WTC11 (cell line): ENCODE measurements around the gene AKAP8.

Experiments used
- AFF4 ChIP-seq: sonication (generic); formaldehyde crosslinking; IDR thresholded peaks from 2 replicates; pipeline ENCODE4 v1.8.1; 2023; ENCODE audit warnings: mild to moderate bottlenecking, missing genetic modification reagents, borderline replicate concordance
- CREB1 ChIP-seq: sonication (generic); formaldehyde crosslinking; IDR thresholded peaks from 2 replicates; pipeline ENCODE4 v1.8.0; 2023; ENCODE audit warnings: mild to moderate bottlenecking, missing genetic modification reagents
- CREM ChIP-seq: sonication (generic); formaldehyde crosslinking; IDR thresholded peaks from 2 replicates; pipeline ENCODE4 v1.8.1; 2022; ENCODE audit warnings: mild to moderate bottlenecking, missing genetic modification reagents, moderate library complexity
- CTCF ChIP-seq: fragments of 200-600 bp; IDR thresholded peaks from 2 replicates; pipeline ENCODE4 v1.8.0; 2022; ENCODE audit warnings: antibody characterized with exemption
- E2F1 ChIP-seq: sonication (generic); formaldehyde crosslinking; IDR thresholded peaks from 2 replicates; pipeline ENCODE4 v1.8.0; 2022; ENCODE audit warnings: mild to moderate bottlenecking, missing genetic modification reagents
- ERG ChIP-seq: fragments of 250-450 bp; sonication (Bioruptor Pico); IDR thresholded peaks from 2 replicates; pipeline ENCODE4 v1.8.0; 2021; ENCODE audit warnings: mild to moderate bottlenecking
- FOXK1 ChIP-seq: sonication (generic); formaldehyde crosslinking; IDR thresholded peaks from 2 replicates; pipeline ENCODE4 v1.8.0; 2022; ENCODE audit warnings: mild to moderate bottlenecking, moderate library complexity, missing genetic modification reagents
- JUN ChIP-seq: sonication (generic); formaldehyde crosslinking; IDR thresholded peaks from 2 replicates; pipeline ENCODE4 v1.8.0; 2023; ENCODE audit warnings: mild to moderate bottlenecking, missing genetic modification reagents
- RELA ChIP-seq: sonication (generic); formaldehyde crosslinking; IDR thresholded peaks from 2 replicates; pipeline ENCODE4 v1.8.1; 2022; ENCODE audit warnings: missing genetic modification reagents, mild to moderate bottlenecking, borderline replicate concordance
- TP53 ChIP-seq: sonication (generic); formaldehyde crosslinking; IDR thresholded peaks from 2 replicates; pipeline ENCODE4 v1.8.1; 2023; ENCODE audit warnings: mild to moderate bottlenecking, missing genetic modification reagents
- USF2 ChIP-seq: sonication (generic); formaldehyde crosslinking; IDR thresholded peaks from 2 replicates; pipeline ENCODE4 v1.8.1; 2023; ENCODE audit warnings: mild to moderate bottlenecking, missing genetic modification reagents, moderate library complexity
- ZNF121 ChIP-seq: sonication (generic); formaldehyde crosslinking; IDR thresholded peaks from 2 replicates; pipeline ENCODE4 v1.8.0; 2023; ENCODE audit warnings: missing genetic modification reagents

GRCh38 chr19:15372891-15373301, 6.7 kb downstream of the AKAP8 start:
- no peak for TF ChIP-seq CREB1
- no peak for TF ChIP-seq AFF4
- no peak for TF ChIP-seq TP53 (CRISPR knock-in tag)
- TF ChIP-seq CTCF: no peak
- TF ChIP-seq ERG (CRISPR knock-in tag): no peak
- no peak for TF ChIP-seq E2F1
- no peak for TF ChIP-seq FOXK1 (CRISPR knock-in tag)
- TF ChIP-seq CREM (CRISPR knock-in tag): no peak
- no peak for TF ChIP-seq RELA
- no peak for TF ChIP-seq JUN
- TF ChIP-seq USF2 (CRISPR knock-in tag): no peak
- no peak for TF ChIP-seq ZNF121 (CRISPR knock-in tag)
